HG03196 (cell line): ENCODE data around the gene COL9A2.

Source experiments
- ATAC-seq: cut with Tn5 transposase; IDR thresholded peaks from one replicate; pipeline ENCODE4 v1.9.1; 2021; ENCODE audit not compliant: unreplicated experiment

The COL9A2 gene

DNA sequence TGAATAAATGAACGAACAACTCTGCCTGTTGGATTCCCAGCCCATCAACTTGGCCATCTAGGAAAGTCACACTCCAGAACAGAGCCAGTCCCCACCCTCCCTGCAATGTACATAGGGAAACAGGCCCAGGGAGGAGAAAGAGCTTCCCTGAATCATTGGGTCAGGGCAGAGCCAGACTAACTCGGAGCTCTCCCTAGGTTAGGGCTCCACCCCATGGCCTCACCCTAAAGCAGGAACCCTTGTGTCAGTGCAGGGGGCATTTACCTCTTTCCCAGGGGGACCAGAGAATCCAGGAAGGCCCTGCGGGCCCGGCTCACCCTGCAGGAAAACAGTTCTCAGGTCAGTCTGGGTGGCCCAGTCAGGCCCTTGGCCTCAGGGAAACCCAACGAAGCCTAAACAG is 11.6 kb downstream of the COL9A2 start:
- ATAC-seq = no peak

DNA sequence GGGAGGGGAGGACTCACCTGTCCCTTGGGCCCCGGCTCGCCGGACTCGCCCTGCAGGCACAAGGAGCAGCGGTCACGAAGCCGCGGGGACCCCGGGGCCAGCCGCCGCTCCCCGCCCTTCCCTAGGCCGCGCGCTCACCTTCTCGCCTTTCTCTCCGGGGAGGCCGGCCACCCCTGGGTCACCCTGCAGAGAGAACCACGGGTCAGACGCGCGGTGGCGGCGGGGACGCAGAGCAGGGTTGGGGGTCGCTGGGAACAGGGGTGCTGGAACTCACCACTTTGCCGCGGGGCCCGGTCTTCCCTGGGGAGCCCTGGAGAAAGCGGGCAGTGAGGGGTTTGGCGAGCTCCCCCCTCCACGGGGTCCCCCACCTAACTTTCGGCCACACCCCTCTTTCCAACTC is 13.3 kb downstream of the COL9A2 start:
- no peak for ATAC-seq

DNA sequence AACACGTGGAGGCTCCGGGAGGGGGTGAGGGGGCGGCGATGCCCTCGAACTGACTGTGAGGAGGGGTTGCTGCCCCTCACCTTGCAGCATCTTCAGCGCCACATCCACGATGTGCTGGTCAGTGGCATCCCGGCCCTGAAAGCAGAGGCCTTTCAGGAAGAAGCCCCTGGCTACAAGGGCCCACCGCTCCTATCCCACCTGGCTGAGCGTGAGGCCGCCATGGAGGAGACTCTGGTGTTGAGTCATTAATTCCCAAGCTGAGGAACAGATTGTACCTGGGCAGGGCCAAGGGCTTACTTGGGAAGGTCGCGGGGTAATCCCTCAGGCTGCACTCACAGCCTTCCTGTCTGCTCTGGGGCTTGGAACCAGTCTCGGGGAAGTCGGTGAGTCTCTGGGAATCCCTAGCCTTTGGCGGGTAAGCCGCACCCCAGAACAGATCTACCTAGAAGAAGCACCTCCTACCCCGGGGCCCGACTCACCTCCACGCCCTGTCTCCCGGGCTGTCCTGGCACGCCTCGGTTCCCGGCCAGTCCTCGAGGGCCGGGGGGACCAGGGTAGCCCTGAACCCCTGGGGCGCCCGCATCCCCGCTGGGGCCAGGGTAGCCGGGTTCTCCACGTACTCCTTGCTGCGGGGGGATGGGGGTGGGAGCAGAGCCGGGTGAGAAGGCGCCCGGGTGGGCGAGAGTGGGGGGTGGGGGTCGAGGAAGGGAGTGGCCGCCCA is 13.9 kb downstream of the COL9A2 start:
- no peak for ATAC-seq

DNA sequence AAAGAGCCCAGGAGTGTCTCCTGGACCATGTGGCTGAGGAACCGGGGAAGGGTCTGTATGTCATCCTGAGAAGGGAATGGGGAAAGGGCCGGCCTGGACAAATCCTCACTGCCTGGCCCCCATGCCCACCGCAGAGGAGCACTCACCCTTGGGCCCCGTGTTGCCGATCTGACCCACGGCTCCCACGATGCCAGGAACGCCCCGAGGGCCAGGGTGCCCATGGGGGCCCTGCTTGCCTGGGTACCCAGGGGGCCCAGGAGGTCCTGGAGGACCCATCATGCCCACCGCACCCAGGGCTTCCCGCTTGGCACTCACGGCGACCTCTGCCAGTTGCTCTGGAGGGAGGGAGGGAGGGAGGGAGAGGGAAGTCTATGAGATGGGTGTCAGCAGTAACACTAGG is 14.6 kb downstream of the COL9A2 start:
- no peak for ATAC-seq

DNA sequence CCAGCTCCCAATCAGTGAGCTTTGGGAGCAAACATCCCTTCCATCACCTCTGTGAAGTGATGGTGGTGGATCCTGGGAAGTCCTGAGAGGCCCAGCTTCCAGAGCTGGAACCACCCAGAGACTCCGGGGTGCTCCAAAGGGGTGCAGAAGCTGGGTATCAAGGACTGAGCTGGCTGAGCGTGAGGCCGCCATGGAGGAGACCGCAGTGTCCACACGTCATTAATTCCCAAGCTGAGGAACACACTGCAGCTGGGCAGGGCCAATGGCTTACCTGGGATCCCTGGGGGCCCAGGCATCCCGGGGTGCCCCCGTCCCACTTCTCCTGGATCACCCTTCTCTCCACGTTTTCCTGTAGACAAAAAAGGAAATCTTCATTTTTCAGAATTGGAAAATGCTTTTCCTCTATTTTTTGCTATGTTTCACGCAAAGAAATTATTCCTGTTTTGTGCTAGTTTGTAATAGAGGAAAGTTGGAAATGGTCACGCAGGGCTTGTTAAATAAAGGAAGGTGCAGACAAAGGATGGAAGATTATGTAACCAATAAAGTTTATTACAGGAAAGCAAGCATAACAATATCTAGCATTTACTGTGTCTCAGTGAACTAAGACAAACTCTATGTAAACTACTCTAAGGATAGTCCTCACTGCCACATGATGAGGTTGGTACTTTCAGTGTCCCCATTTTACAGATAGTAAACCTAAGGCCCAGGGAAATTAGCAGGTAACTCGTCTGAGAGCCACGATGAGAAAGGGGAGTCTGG is 15.4 kb downstream of the COL9A2 start:
- no peak for ATAC-seq

DNA sequence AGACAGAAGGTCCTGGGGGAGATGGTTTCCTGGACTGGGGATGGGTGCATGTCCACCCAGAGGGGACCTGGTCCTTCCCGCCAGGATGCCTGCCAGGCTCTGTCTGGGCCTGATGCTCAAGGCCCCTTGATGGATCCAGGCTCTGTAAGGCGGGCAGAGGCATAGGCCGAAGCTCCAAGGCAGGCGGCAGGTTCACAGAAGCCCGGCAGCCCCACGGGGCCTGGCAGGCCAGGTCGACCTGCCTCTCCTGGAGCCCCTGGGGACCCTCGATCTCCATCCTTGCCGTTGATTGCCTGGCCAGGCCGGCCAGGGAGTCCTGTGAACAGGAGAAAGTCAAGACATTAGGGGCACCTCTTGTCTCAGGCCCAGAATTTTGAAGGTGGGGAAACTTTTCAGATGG is 16.0 kb downstream of the COL9A2 start:
- ATAC-seq = no peak

DNA sequence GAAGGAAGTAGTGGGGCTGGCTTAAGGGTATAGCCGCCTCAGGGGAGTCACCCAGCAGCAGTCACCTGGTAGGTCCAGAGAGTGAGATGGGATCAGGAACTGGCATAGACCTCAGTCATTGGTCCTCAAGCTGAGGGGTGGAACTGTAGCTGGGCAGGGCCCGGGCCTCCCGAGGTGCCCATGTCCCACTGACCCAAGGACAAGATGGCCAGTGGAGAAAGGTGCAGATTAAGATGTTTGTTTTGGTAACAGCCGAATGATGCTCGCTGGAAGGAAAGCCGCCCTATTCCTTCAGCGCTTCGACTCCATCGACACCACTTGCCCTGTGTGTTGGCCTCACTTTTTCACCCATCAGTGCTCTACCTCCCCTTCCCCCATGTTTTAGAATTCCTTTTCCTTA is 16.4 kb downstream of the COL9A2 start:
- no peak for ATAC-seq

DNA sequence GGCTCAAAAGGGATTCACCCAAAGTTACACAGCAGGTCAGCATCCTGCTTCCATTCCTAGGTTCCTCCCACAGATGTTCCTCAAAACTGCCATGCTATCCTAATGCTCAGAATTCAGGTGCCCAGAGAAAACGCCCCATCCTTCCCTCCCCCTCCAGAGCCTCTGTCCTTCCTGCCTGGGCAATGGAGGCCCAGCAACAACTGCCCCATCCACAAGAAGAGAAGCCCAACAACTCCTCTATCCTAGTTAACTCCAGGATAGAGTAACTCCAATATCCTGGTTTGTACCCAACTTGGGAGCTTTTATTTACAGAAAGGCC is 16.9 kb downstream of the COL9A2 start:
- ATAC-seq = no peak

DNA sequence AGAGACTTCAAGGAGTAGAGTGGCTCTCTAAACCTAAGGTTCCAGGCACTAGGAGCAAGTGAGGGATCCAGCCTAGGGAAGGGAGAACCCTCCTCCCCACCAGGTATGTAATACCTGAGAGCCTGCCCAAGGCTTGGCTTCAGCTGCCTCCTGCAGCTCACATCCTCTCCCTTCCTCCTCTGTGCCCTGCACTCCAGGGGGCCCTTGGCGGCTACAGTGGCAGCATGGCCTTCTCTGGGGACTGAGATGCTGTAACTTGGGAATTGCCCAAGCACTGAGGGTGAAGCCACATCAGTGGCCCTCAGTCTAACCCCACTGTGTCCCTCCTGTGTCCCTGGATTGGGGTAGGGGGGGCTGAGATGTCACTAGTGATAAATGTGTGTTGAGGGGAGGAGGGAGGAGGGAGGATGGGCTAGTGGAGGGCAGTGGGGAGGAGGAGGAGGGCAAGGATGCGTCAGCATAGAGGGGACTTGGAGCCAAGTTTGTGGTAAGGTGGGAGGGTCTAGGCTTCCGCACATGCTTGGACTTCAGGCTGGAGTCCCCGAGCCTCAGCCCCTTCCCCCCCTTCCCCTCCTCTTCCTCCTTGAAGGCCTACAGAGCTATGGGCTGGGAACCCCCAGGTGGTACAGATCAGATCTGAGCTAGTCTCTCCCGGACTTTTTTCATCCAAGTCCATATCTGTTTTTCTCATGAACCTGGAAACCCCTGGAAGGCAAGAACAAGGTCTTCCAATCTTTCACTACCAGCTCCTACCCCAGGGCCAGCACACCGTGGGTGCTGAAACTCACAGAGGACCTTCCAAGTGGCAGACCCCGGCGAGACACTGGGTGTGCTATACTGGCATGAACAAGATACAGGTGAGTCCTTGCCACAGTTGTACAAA is 17.5 kb downstream of the COL9A2 start:
- no peak for ATAC-seq

DNA sequence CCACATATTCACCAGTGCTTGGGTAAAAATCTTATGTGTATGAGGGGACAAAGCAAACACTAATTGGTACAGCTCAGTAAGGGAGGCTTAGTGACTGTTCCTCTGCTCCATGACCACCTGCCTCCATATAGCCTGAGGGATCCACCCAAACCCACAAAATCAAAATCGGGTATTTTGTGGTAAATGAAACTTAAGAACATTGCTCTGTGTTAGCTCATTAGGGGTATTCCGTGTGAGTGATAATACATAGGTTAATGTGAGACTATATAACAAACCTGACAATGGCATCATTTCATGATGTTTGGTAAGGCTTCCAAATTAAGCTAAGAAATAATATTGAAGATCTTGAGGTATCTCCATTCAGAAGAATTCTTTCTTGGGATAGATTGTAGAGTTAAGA is 25.8 kb downstream of the COL9A2 start:
- ATAC-seq = no peak

DNA sequence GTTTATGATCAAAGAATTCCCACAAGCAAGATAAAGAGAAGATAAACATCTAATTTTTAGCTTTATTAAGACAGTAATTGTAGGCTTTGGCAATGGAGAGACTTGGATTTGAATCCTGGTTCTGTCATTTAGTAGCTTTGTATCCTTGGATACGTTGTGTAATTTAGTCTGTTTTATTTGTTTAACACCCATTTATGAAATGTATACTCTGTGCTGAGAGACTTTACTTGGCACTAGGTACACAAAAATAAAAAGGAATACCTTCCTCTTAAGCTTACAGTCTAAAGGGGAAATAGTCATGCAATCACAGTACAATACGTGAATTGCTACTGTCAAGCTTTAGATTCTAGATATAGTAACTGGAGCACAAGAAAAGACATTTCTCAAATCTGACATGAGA is 35.2 kb downstream of the COL9A2 start:
- no peak for ATAC-seq

DNA sequence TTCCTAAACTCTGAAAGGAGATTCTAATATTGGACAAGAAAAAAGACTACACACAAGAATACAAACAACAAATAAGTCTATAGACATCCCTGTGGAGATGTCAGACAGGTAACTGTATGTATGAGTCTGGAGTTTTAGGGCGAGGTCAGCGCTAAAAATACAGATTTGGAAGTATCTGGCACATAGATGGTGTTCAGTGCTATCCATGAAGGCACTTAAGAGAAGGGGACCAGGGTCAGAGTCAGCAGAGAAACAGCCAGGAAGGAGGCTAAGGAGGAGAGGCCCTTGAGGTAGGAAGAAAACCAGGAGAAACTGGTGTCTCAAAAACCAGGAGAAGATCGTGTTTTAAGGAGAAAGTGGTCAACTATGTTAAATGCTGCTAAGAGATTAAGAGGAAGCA is 41.0 kb downstream of the COL9A2 start:
- no peak for ATAC-seq

DNA sequence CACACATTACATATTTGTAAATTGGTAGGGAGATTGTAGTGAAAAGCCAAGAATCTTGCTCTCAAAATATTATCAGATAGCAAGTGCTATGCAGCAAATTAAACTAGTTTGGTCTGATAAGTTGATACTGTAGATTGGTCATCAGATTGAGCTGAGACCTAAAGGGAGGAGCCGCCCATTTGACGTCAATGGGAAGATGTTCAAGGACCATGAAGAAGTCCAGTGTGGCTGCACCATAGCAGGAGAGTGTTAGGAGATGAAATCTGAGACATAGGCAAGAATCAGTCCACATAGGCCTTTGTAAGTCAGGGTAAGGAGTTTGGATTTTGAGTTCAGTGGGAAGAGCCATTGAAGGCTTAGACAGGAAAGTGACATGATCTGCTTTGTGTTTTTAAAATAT is 42.8 kb downstream of the COL9A2 start:
- no peak for ATAC-seq

DNA sequence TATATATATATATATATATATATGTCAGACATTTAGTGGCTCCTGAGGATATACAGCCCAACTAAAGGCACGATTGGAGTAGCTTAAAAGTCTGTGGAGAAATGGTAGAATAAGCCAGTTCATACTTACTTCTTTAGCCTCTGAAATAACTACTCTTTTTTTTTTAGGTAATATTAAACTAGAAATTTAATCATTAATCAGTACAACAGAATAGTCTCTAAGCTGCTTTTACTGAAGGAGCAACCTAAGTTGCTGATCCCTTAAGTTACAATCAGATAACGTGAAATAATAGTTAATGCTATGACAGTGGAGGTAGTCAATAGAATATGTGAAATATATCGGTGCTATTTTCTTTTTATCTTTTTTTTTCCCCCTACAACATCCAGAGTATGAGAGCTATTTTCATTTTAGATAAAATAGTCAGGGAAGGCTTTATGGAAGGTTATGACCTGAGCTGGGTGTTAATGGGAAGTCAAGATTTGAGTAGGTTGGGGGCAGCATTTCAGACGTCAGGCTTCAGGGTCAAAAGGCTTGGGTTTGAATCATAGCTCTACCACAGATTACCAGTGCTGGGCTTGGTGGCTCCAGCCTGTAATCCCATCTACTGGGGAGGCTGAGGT is 43.4 kb downstream of the COL9A2 start:
- ATAC-seq = no peak

DNA sequence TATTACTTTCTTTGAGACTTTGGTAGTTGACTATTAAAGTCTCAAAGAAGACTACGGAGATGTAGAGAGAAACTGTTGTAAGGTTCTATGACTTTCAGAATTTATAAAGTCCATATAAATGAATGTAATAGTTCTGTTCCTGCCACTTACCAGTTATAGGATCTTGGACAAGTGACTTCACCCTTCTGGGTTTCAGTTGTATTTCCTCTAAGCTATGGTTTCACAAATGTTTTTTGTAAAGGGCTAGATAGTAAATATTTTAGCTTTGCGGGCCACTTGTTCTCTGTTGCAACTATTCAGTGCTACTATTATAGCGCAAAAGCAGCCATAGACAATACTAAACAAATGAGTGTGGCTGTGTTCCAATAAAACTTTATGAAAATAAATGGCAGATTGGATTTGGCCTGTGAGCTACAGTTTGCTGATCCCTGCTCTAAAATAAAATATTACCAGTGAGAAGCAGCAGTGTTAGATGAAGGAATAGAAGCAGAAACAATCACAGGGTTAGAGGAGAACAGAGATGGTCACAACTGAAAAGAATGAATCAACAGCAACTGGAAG is 44.4 kb downstream of the COL9A2 start:
- ATAC-seq = no peak

DNA sequence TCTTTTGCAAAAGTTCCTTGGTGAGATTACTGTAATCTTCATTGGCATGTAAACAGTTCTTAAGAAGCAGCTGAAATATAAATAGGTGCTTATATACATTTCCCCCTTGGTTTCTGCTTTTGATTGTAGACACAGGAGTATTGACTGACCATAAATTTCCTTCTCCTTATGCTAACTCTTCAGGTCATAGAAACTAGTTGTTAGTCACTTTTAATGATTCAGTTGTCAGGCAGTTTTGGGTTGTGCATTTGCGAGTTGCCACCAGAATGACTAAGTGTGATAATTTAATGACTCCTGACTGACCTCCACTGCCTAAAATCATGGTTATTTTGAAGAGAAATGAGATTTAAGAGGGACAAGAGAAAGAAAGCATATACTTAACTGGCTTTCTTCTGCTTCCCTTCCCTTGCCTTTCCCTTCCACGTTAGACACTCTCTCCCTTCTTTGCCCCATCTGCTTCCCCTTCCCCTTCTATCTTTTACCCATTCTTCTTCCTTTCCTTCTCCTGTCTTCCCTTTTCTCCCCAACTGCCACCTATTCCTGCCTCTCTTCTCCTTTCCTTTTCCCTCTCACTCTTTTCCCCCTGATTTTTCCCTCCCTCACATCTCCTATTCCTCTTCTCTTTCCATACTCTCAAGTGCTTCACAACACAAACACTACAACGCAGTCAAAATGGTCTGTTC is 46.8 kb downstream of the COL9A2 start:
- no peak for ATAC-seq

DNA sequence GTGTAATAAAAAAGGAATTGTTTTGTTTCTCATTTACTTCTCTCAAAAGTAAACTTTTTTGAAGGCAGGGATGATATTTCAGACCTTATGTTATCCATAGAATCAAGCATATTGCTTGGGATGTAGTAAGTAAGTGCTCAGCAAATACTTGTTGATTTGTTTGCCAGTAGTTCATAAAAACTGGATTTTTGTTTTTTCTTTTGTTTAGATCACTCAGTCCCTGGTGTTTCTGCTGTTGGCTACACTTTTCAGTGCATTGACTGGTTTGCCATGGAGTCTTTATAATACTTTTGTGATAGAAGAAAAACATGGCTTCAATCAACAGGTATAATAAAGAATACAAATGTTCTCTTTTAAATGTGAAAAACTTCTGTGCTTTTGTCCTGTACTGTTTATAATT is 48.9 kb downstream of the COL9A2 start:
- no peak for ATAC-seq

DNA sequence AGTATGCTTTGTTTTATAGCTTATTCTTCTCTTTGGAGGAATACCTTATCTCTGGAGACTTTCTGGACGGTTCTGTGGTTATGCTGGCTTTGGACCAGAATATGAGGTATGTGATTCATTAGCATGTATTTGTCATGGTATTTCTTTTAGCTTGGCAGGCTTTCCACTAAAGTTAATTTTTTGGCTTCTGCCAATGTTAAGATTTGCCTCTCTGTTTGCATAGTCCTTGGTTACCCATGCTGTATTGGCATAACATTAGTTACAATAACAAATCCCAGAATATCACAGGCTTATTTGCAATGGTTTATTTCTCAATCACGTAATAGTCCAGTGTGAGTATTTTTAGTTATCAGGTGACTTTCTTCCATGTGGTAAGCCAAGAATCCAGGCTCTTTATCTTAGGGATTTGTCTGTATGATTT is 49.3 kb downstream of the COL9A2 start:
- no peak for ATAC-seq

DNA sequence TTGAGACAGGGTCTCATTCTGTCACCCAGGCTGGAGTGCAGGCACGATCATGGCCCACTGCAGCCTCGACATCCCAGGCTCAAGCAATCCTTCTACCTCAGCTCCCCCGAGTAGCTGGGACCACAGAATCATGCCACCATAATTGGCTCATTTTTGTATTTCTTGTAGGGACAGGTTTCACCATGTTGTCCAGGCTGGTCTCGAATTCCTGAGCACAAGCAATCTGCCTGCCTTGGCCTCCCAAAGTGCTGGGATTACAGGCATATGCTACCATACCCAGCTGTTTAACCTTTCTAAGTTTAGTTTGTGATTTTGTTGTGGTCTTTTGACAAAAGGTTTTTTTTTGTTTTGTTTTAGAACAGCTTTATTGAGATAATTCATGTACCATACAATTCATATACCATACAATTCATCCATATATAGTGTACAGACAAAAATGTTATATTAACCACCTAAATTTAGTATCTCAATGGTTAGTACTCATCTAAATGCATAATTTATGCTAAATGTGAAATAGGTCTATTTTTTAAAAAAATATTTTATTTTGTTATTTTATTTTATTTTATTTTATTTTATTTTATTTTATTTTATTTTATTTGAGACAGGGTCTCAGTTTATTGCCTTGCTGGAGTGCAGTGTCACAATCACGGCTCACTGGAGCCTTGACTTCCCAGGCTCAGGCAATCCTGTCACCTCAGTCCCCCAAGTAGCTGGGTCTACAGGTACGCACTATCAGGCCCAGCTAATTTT is 50.1 kb downstream of the COL9A2 start:
- ATAC-seq = no peak

DNA sequence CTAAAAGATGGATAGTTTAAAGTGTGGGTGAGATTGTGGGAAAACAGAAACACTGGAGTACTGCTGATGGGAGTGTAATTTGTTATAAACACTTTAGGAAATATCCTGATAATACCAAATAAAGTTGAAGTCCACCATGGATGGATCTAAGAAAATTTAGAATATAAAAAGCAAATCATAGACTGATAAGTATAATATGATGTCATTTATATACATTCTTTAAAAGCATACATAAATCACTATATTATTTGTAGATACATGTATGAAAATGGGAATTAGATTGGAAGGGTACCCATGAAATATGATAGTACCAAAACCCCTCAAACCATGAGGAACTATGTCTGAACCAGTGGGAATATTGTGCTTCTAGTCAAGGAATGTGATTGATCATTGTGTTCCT is 51.2 kb downstream of the COL9A2 start:
- ATAC-seq = no peak
